GM12878 (cell line): ENCODE measurements around the gene CRX.

ENCODE experiments used
- EZH2 ChIP-seq: IDR thresholded peaks from 2 replicates; pipeline ENCODE4 v1.6.1; 2012; ENCODE audit warnings: low read depth, mild to moderate bottlenecking, control low read depth, inconsistent platforms, low read length, borderline replicate concordance; ENCODE audit not compliant: control insufficient read depth
- HCFC1 ChIP-seq: fragments of 150-350 bp; IDR thresholded peaks from 2 replicates; pipeline ENCODE4 v1.6.1; 2014; ENCODE audit warnings: low read length
- HDAC6 ChIP-seq: fragments of 200-600 bp; sonication (generic); IDR thresholded peaks from one replicate; pipeline ENCODE4 v1.8.0; 2017; ENCODE audit warnings: antibody characterized with exemption; ENCODE audit not compliant: unreplicated experiment
- MEF2A ChIP-seq: IDR thresholded peaks from 2 replicates; pipeline ENCODE4 v1.6.1; 2011; ENCODE audit warnings: low read depth, mild to moderate bottlenecking, low read length, moderate library complexity; ENCODE audit not compliant: insufficient read depth
- MXI1 ChIP-seq: fragments of 150-350 bp; IDR thresholded peaks from 2 replicates; pipeline ENCODE4 v1.6.1; 2011; ENCODE audit warnings: low read depth, mild to moderate bottlenecking, inconsistent platforms, low read length, improper control_type of control experiment
- RAD21 ChIP-seq: IDR thresholded peaks from 2 replicates; pipeline ENCODE4 v1.6.1; 2011; ENCODE audit warnings: mild to moderate bottlenecking, low read depth, low read length, moderate library complexity; ENCODE audit not compliant: insufficient read depth
- SP1 ChIP-seq: IDR thresholded peaks from one replicate; pipeline ENCODE4 v1.6.1; 2011; ENCODE audit warnings: low read depth, low read length
- TCF12 ChIP-seq: IDR thresholded peaks from 2 replicates; pipeline ENCODE4 v1.6.1; 2011; ENCODE audit warnings: low read depth, mild to moderate bottlenecking, low read length
- TCF7 ChIP-seq: IDR thresholded peaks from 2 replicates; pipeline ENCODE4 v1.6.1; 2014; ENCODE audit warnings: antibody characterized with exemption, borderline replicate concordance
- YY1 ChIP-seq: IDR thresholded peaks from 2 replicates; pipeline ENCODE4 v1.6.1; 2011; ENCODE audit warnings: low read depth, mild to moderate bottlenecking, low read length
- TF ChIP-seq, protein P1 (sequence below), 3 experiments: IDR thresholded peaks in 2 of 3; conservative IDR thresholded peaks in 1 of 3; 2 replicates each; pipeline ENCODE4 v1.5.1; 2011; ENCODE audit warnings: low read depth in 3 of 3, low read length in 3 of 3, mild to moderate bottlenecking in 3 of 3, control low read depth in 2 of 3, moderate library complexity in 2 of 3, inconsistent platforms in 1 of 3, mixed read lengths in 1 of 3; ENCODE audit not compliant: control insufficient read depth in 2 of 3, insufficient read depth in 1 of 3; ENCODE audit errors: extremely low read depth in 1 of 3
- TF ChIP-seq, protein P2 (sequence below): fragments of 450-650 bp; IDR thresholded peaks from 2 replicates; pipeline ENCODE4 v1.6.1; 2018; ENCODE audit warnings: borderline replicate concordance, mild to moderate bottlenecking; ENCODE audit not compliant: partially characterized antibody
- TF ChIP-seq, protein P3 (sequence below): IDR thresholded peaks from 2 replicates; pipeline ENCODE4 v1.6.1; 2011; ENCODE audit warnings: low read depth, low read length, improper control_type of control experiment, borderline replicate concordance

DNA sequence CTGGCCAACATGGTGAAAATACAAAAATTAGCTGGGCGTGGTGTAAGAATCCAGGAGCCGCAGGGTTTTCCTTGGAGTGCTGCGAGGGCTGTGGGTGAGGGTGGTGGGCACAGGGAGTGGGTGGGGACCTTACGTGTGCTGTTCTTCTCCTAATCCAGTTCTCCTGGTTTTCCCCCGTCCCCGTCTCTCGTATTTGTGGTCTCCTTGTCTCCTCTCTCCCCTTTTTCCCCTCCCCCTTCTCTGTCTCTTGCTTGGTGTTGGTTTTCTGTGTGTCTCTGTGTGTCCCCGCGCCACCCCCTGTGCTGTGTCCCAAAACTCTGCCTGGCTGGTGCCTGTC lies 41.6 kb upstream of the CRX start:
- TF ChIP-seq SP1: no peak
- TF ChIP-seq, protein P1, sequence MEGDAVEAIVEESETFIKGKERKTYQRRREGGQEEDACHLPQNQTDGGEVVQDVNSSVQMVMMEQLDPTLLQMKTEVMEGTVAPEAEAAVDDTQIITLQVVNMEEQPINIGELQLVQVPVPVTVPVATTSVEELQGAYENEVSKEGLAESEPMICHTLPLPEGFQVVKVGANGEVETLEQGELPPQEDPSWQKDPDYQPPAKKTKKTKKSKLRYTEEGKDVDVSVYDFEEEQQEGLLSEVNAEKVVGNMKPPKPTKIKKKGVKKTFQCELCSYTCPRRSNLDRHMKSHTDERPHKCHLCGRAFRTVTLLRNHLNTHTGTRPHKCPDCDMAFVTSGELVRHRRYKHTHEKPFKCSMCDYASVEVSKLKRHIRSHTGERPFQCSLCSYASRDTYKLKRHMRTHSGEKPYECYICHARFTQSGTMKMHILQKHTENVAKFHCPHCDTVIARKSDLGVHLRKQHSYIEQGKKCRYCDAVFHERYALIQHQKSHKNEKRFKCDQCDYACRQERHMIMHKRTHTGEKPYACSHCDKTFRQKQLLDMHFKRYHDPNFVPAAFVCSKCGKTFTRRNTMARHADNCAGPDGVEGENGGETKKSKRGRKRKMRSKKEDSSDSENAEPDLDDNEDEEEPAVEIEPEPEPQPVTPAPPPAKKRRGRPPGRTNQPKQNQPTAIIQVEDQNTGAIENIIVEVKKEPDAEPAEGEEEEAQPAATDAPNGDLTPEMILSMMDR (IDR thresholded peaks at IDR 0.05 in 2 of 3, conservative IDR thresholded peaks at IDR 0.05 in 1 of 3; ENCODE audit: control insufficient read depth in 2 of 3, extremely low read depth in 1 of 3, insufficient read depth in 1 of 3, low read depth in 3 of 3, low read length in 3 of 3): no peak
- TF ChIP-seq TCF12: no peak
- TF ChIP-seq, protein P2, sequence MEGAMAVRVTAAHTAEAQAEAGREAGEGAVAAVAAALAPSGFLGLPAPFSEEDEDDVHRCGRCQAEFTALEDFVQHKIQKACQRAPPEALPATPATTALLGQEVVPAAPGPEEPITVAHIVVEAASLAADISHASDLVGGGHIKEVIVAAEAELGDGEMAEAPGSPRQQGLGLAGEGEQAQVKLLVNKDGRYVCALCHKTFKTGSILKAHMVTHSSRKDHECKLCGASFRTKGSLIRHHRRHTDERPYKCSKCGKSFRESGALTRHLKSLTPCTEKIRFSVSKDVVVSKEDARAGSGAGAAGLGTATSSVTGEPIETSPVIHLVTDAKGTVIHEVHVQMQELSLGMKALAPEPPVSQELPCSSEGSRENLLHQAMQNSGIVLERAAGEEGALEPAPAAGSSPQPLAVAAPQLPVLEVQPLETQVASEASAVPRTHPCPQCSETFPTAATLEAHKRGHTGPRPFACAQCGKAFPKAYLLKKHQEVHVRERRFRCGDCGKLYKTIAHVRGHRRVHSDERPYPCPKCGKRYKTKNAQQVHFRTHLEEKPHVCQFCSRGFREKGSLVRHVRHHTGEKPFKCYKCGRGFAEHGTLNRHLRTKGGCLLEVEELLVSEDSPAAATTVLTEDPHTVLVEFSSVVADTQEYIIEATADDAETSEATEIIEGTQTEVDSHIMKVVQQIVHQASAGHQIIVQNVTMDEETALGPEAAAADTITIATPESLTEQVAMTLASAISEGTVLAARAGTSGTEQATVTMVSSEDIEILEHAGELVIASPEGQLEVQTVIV: no peak
- TF ChIP-seq YY1: no peak
- TF ChIP-seq HDAC6: no peak
- TF ChIP-seq HCFC1: no peak
- TF ChIP-seq EZH2: no peak
- no peak for TF ChIP-seq MEF2A
- no peak for TF ChIP-seq TCF7
- no peak for TF ChIP-seq RAD21
- TF ChIP-seq, protein P3, sequence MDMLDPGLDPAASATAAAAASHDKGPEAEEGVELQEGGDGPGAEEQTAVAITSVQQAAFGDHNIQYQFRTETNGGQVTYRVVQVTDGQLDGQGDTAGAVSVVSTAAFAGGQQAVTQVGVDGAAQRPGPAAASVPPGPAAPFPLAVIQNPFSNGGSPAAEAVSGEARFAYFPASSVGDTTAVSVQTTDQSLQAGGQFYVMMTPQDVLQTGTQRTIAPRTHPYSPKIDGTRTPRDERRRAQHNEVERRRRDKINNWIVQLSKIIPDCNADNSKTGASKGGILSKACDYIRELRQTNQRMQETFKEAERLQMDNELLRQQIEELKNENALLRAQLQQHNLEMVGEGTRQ: no peak
- no peak for TF ChIP-seq MXI1
